Measurements from ENCODE around the gene NUP205. TPM values are rescaled to one million over a fixed set of nuclear protein-coding genes. Genes with fewer than 3 reads are reported as not detected.
A peak's percentile ranks its signal among the peaks of the same experiment; 100 is the strongest.

Gene NUP205
- total and polyA plus RNA-seq, 12 donors = 22.3 to 48.1 (median 35.4) TPM

- H3K36me3 ChIP-seq (replicated peaks in 1 of 2) = peaks cover 0 to 24% of the 10 kb centered on the region in 2 donors
These were observed 90.5 kb downstream of the NUP205 start for GRCh38 chr7:135648235-135648634.

GRCh38 chr7:135650831-135651573 lies 93.3 kb downstream of the NUP205 start:
- H3K27ac ChIP-seq = no peak overlapping the region
- DNase-seq = peak in 3 of 7 donors; percentile 19 to 40 (median 19)
- no peak for TF ChIP-seq CTCF (IDR thresholded peaks at IDR 0.05)
- no peak for TF ChIP-seq POLR2A (IDR thresholded peaks at IDR 0.05)
- 77 to 84% (median 81%) methylated on average over 15 of the region's 15 CpGs for WGBS, 4 donors
- H3K27me3 ChIP-seq = no peaks in the 10 kb centered on the region
- no peaks in the 10 kb centered on the region for H3K9me3 ChIP-seq (replicated peaks in 1 of 3)
- H3K36me3 ChIP-seq (replicated peaks in 1 of 2) = peaks cover 0 to 13% of the 10 kb centered on the region in 2 donors
- H3K4me1 ChIP-seq (replicated peaks in 1 of 2) = no peaks in the 10 kb centered on the region
- intact Hi-C loops (cut with DNase I) = no loop called here
- H3K4me3 ChIP-seq = no peak overlapping the region

More at GRCh38 chr7:135648235-135648634, 90.5 kb downstream of the NUP205 start:
- 89 to 96% (median 94%) methylated on average over 7 of the region's 7 CpGs for WGBS, 4 donors
- Histone ChIP-seq H3K4me3 (no peak overlapping the region), H3K9me3 (replicated peaks in 1 of 3) (no peaks in the 10 kb centered on the region), H3K27me3 (no peaks in the 10 kb centered on the region), H3K27ac (no peak overlapping the region), H3K4me1 (replicated peaks in 1 of 2) (no peaks in the 10 kb centered on the region)
- TF ChIP-seq POLR2A (IDR thresholded peaks at IDR 0.05) (no peak), CTCF (IDR thresholded peaks at IDR 0.05) (no peak)
- DNase-seq = no peak
- intact Hi-C loops (cut with DNase I) = loop anchor here in 1 of 2 donors (10.0 kb wide), 1 partner anchor 363 kb away; no protein-coding TSS in a partner anchor

- Histone ChIP-seq H3K36me3 (replicated peaks in 1 of 2) (no peaks in the 10 kb centered on the region), H3K4me3 (no peak overlapping the region), H3K4me1 (replicated peaks in 1 of 2) (no peaks in the 10 kb centered on the region), H3K9me3 (replicated peaks in 1 of 3) (no peaks in the 10 kb centered on the region), H3K27ac (no peak overlapping the region), H3K27me3 (no peaks in the 10 kb centered on the region)
- 89 to 97% (median 89%) methylated on average over 12 of the region's 12 CpGs for WGBS, 4 donors
- intact Hi-C loops (cut with DNase I) = no loop called here
- no peak for DNase-seq
- TF ChIP-seq CTCF (IDR thresholded peaks at IDR 0.05) (no peak), POLR2A (IDR thresholded peaks at IDR 0.05) (no peak)
These were observed 95.8 kb downstream of the NUP205 start for GRCh38 chr7:135653340-135654080.

- TF ChIP-seq CTCF (IDR thresholded peaks at IDR 0.05) = no peak
- no peak for TF ChIP-seq POLR2A (IDR thresholded peaks at IDR 0.05)
- H3K4me3 ChIP-seq = no peak overlapping the region
- no peak overlapping the region for H3K27ac ChIP-seq
- WGBS, 4 donors = 85 to 93% (median 90%) methylated on average over 5 of the region's 5 CpGs
- intact Hi-C loops (cut with DNase I) = no loop called here
- H3K4me1 ChIP-seq (replicated peaks in 1 of 2) = peaks cover 5 to 12% of the 10 kb centered on the region in 2 donors
- H3K27me3 ChIP-seq = no peaks in the 10 kb centered on the region
- no peak for DNase-seq
- H3K9me3 ChIP-seq (replicated peaks in 1 of 3) = no peaks in the 10 kb centered on the region
- H3K36me3 ChIP-seq (replicated peaks in 1 of 2) = no peaks in the 10 kb centered on the region
These were observed 100.8 kb downstream of the NUP205 start for GRCh38 chr7:135658564-135658963.

Data from adrenal gland (tissue), 12 donors.